Spleen (tissue), 7 donors: Measurements from ENCODE around the gene ELF5.

Experiments
- POLR2A ChIP-seq, 3 donors: fragments of 450-650 bp; IDR thresholded peaks; one replicate each; pipeline ENCODE4 v1.5.1; 2017; ENCODE audit warnings: antibody characterized with exemption in 3 of 3, mild to moderate bottlenecking in 1 of 3
- POLR2AphosphoS5 ChIP-seq, 3 donors: sonication (generic); formaldehyde crosslinking; IDR thresholded peaks; one replicate each; pipeline ENCODE4 v1.5.1; 2017; ENCODE audit warnings: antibody characterized with exemption in 3 of 3
- TF ChIP-seq, protein P1 (sequence below), 11 experiments: fragments of 200-600 bp in 7 of 11; fragments of 450-650 bp in 4 of 11; sonication (generic) in 4 of 11; IDR thresholded peaks in 8 of 11; conservative IDR thresholded peaks in 3 of 11; 1 replicate in 7 of 11; 2 replicates in 4 of 11; pipeline versions ENCODE4 v1.4.0 to v1.8.0; 2016 to 2021; ENCODE audit warnings: antibody characterized with exemption in 11 of 11, inconsistent platforms in 4 of 11, mild to moderate bottlenecking in 1 of 11
- donor health status: DM: no; HTN: no; CAD: no; lungs with moderate emphysema.
- donor health status: DM: no; HTN: no; CAD: no.
- donor health status: DM: no; HTN: no; CAD: no.

DNA sequence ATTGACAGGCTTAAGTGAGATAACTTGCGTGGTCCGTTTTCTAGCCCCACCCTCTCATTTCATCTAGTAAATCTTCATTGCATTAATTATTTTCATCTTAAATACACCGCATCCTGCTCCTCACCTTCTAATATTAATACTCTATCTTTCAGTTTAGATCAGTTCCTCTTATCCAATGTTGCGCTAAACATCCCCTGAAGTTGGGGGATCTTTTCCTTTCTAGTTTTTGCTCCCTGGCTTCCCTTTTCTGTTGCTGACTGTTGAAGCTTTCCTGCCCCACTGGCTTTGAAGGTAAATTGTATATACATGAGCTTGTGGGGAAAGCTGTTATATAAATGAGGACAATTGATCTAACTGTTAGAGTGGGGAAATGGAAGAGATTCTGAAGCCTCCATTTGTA lies 67.6 kb downstream of the ELF5 start:
- TF ChIP-seq, protein P1, sequence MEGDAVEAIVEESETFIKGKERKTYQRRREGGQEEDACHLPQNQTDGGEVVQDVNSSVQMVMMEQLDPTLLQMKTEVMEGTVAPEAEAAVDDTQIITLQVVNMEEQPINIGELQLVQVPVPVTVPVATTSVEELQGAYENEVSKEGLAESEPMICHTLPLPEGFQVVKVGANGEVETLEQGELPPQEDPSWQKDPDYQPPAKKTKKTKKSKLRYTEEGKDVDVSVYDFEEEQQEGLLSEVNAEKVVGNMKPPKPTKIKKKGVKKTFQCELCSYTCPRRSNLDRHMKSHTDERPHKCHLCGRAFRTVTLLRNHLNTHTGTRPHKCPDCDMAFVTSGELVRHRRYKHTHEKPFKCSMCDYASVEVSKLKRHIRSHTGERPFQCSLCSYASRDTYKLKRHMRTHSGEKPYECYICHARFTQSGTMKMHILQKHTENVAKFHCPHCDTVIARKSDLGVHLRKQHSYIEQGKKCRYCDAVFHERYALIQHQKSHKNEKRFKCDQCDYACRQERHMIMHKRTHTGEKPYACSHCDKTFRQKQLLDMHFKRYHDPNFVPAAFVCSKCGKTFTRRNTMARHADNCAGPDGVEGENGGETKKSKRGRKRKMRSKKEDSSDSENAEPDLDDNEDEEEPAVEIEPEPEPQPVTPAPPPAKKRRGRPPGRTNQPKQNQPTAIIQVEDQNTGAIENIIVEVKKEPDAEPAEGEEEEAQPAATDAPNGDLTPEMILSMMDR (IDR thresholded peaks at IDR 0.05 in 8 of 11, conservative IDR thresholded peaks at IDR 0.05 in 3 of 11), result no peak
- TF ChIP-seq POLR2AphosphoS5 (IDR thresholded peaks at IDR 0.05) (no peak), POLR2A (IDR thresholded peaks at IDR 0.05) (no peak)
